HepG2 (cell line): ENCODE results near the gene IL27RA. TPM values are rescaled to one million over a fixed set of nuclear protein-coding genes. Genes with fewer than 3 reads are reported as not detected.

ENCODE experiments used
- CREB1 ChIP-seq, 2 experiments: fragments of 450-650 bp in 1 of 2; IDR thresholded peaks; 2 replicates each; pipeline ENCODE4 v1.6.1; 2016 to 2017; ENCODE audit warnings: control low read depth in 1 of 2, mild to moderate bottlenecking in 1 of 2, missing compliant biosample characterization in 1 of 2, missing genetic modification characterization in 1 of 2
- CREB3 ChIP-seq: sonication (generic); formaldehyde crosslinking; IDR thresholded peaks from 2 replicates; pipeline ENCODE4 v1.5.0; 2020; ENCODE audit warnings: missing genetic modification reagents
- FUBP1 ChIP-seq: sonication (generic); formaldehyde crosslinking; IDR thresholded peaks from 2 replicates; pipeline ENCODE4 v1.5.1; 2020; ENCODE audit warnings: missing genetic modification reagents, mild to moderate bottlenecking, borderline replicate concordance
- HOMEZ ChIP-seq: IDR thresholded peaks from 2 replicates; pipeline ENCODE4 v1.6.1; 2016; ENCODE audit warnings: low read depth
- KLF13 ChIP-seq: sonication (generic); formaldehyde crosslinking; IDR thresholded peaks from 2 replicates; pipeline ENCODE4 v1.4.0; 2020; ENCODE audit warnings: mild to moderate bottlenecking, missing genetic modification reagents
- MBD4 ChIP-seq: IDR thresholded peaks from 2 replicates; pipeline ENCODE4 v1.6.1; 2012; ENCODE audit warnings: low read length, inconsistent platforms, borderline replicate concordance
- POGZ ChIP-seq: sonication (generic); formaldehyde crosslinking; IDR thresholded peaks from 2 replicates; pipeline ENCODE4 v1.4.0; 2020; ENCODE audit warnings: mild to moderate bottlenecking, missing genetic modification reagents
- THRA ChIP-seq: sonication (generic); formaldehyde crosslinking; IDR thresholded peaks from 2 replicates; pipeline ENCODE4 v1.4.0; 2020; ENCODE audit warnings: missing genetic modification reagents, borderline replicate concordance
- WIZ ChIP-seq: sonication (generic); formaldehyde crosslinking; IDR thresholded peaks from 2 replicates; pipeline ENCODE4 v1.5.1; 2020; ENCODE audit warnings: mild to moderate bottlenecking, missing genetic modification reagents
- ZNF24 ChIP-seq: fragments of 450-650 bp; IDR thresholded peaks from 2 replicates; pipeline ENCODE4 v1.6.1; 2017; ENCODE audit warnings: antibody characterized with exemption, mild to moderate bottlenecking
- ZNF318 ChIP-seq: sonication (generic); formaldehyde crosslinking; IDR thresholded peaks from 2 replicates; pipeline ENCODE4 v1.4.0; 2020; ENCODE audit warnings: mild to moderate bottlenecking, missing genetic modification reagents
- ZNF557 ChIP-seq: sonication (generic); formaldehyde crosslinking; IDR thresholded peaks from 2 replicates; pipeline ENCODE4 v1.4.0; 2020; ENCODE audit warnings: missing genetic modification reagents
- ZNF761 ChIP-seq: sonication (generic); formaldehyde crosslinking; conservative IDR thresholded peaks from 2 replicates; pipeline ENCODE4 v1.4.0; 2020; ENCODE audit warnings: mild to moderate bottlenecking, missing genetic modification reagents
- polyA plus RNA-seq, 8 experiments: library from polyadenylated mRNA; depleted of rRNA in 3 of 8; stranded (reverse) in 7 of 8; unstranded in 1 of 8; fragments of >200 nt; fragmentation: Illumina TruSeq in 4 of 8; extraction: Trizol in 4 of 8; gene quantifications; 2 replicates each; pipeline versions ENCODE4 v1.2.1 to v1.2.3, GENCODE V29; 2011 to 2016; ENCODE audit warnings: low read depth in 4 of 8, missing spikeins in 1 of 8, mixed read lengths in 1 of 8; ENCODE audit not compliant: insufficient read depth in 1 of 8
- total RNA-seq, 5 experiments: library from RNA; depleted of rRNA; stranded (reverse); fragments of >200 nt; fragmentation: Illumina TruSeq; extraction: Trizol; gene quantifications; 2 replicates each; pipeline ENCODE4 v1.2.3, GENCODE V29; 2016; ENCODE audit warnings: low read depth in 1 of 5

The IL27RA gene
- total and polyA plus RNA-seq, 2 of the 13 experiments (the other 11 are each of a cell fraction or from before 2014, with no cell fraction given), result 3.5 to 8.1 TPM

GRCh38 chr19:14080887-14081796 lies 49.6 kb downstream of the IL27RA start (continued):
- no peak for TF ChIP-seq FUBP1 (CRISPR knock-in tag)
- TF ChIP-seq KLF13, result no peak
- TF ChIP-seq THRA (CRISPR knock-in tag), result peak; percentile 23; the same call in 1 of the 2 replicates
- TF ChIP-seq ZNF761 (CRISPR knock-in tag), result 0 out of 2 replicates have a peak, but pooled peaks have one; percentile 66
- 0 out of 2 replicates have a peak, but pooled peaks have one; percentile 35 for TF ChIP-seq WIZ (CRISPR knock-in tag)
- no peak for TF ChIP-seq MBD4
- peak; percentile 74 for TF ChIP-seq CREB1 (IDR thresholded peaks at IDR 0.05)
- peak; percentile 89 for TF ChIP-seq CREB1 (CRISPR knock-in tag; IDR thresholded peaks at IDR 0.05)
- no peak for TF ChIP-seq ZNF318 (CRISPR knock-in tag)
- TF ChIP-seq ZNF557 (CRISPR knock-in tag), result no peak
- TF ChIP-seq POGZ (CRISPR knock-in tag), result no peak
- no peak for TF ChIP-seq CREB3 (CRISPR knock-in tag)
- TF ChIP-seq HOMEZ, result no peak
- TF ChIP-seq ZNF24, result no peak
